Iris pigment epithelial cell (primary cell): ENCODE data around the gene DDX6.
A peak's percentile ranks its signal among the peaks of the same experiment; 100 is the strongest.
"Not testable (repeated sequence)": the region's sequence is repeated elsewhere in the genome, so short reads cannot be mapped to it uniquely, and the experiment has no call there.

Experiments
- DNase-seq: peaks from one replicate; pipeline ENCODE4 v3.0.0-alpha.2; 2011; ENCODE audit warnings: low read depth

DDX6 gene, protein sequence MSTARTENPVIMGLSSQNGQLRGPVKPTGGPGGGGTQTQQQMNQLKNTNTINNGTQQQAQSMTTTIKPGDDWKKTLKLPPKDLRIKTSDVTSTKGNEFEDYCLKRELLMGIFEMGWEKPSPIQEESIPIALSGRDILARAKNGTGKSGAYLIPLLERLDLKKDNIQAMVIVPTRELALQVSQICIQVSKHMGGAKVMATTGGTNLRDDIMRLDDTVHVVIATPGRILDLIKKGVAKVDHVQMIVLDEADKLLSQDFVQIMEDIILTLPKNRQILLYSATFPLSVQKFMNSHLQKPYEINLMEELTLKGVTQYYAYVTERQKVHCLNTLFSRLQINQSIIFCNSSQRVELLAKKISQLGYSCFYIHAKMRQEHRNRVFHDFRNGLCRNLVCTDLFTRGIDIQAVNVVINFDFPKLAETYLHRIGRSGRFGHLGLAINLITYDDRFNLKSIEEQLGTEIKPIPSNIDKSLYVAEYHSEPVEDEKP

GRCh38 chr11:118791111-118791960, at the start of gene DDX6:
Gene DDX6 (minus strand): TSS chr11:118791164. CDS start chr11:118786251, 4,913 bp downstream.
- peak; percentile 93 for DNase-seq

DNA sequence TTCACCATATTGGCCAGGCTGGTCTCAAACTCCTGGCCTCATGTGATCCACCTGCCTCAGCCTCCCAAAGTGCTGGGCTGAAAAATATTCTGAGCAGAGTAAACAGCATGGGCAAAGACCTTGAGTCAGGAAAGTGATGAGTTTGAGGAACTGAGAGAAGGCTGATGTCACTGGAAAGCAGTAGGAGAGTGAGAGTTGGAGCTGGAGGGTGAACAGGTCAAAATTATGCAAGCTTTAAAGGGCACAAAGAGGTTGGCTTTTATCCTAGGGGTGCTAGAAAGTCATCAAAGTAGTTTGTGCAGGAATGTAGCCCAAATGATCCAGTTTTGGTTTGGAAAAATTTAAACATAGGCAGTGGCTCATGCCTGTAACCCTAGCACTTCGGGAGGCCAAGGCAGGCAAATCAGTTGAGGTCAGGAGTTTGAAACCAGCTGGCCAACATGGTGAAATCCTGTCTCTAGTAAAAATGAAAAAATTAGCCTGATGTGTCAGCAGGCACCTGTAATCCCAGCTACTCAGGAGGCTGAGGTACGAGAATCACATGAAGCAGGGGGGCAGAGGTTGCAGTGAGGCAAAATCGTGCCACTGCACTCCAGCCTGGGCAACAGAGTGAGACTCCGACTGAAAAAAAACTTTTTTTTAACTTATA, 48.1 kb upstream of the DDX6 start:
- DNase-seq, result no peak

DNA sequence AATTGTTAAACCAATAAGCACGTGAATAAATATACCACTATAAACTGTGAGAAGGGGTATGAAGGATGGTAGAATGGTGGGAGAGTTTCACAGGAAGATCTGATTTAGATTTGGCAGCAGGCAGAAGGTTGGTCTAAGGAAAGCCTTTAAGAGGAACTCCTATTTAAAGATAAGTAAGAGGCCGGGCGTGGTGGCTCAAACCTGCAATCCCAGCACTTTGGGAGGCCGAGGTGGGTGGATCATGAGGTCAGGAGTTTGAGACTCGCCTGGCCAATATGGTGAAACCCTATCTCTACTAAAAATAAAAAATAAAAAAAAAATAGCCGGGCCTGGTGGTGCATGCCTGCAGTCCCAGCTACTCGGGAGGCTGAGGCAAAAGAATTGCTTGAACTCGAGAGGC, 46.9 kb upstream of the DDX6 start:
- no peak for DNase-seq

DNA sequence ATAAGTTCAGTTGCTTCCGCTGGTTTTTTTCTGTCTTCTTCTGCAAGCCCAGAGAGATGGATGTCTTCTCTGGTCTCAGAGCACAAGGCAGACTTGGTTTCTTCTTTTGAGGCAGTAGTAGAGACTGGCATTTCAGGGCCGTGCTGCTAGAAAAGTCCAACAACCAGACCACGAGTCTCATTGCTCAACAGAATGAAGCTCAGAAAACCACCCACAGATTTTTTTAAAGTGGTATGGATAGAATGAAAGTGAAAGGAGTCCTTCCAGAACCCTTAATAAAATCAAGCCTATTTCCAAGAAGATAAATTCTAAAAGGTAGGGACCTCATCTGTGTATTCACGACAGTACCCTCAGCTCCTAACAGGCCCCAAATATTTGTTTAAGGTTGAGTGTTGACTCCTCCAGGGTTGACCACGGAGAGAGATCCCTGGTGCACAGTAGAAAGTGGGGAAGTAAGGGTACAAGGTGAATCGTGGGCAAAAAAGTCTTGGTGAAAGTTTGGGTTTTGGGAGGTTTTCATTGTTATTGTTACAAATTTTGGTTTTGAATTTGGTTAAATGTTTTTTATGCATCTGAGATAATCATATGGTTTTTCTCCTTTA, 43.6 kb upstream of the DDX6 start:
- peak; percentile 66 for DNase-seq

GRCh38 chr11:118827118-118827517, 36.2 kb upstream of the DDX6 start:
- no peak for DNase-seq

GRCh38 chr11:118822936-118823510, 32.1 kb upstream of the DDX6 start:
- DNase-seq, result not testable (repeated sequence)

GRCh38 chr11:118820412-118821357, 29.7 kb upstream of the DDX6 start:
- DNase-seq, result no peak

DNA sequence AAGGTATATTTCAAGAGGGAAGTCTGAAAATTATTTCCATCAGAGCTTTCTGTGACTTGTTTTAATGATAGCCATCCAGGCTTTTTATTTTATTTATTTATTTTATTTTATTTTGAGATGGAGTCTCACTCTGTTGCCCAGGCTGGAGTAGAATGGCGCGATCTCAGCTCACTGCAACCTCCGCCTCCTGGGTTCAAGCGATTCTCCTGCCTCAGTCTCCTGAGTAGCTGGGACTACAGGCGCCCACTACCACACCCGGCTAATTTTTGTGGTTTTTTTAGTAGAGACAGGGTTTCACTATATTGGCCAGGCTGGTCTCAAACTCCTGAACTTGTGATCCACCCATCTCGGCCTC, 29.0 kb upstream of the DDX6 start:
- not testable (repeated sequence) for DNase-seq

DNA sequence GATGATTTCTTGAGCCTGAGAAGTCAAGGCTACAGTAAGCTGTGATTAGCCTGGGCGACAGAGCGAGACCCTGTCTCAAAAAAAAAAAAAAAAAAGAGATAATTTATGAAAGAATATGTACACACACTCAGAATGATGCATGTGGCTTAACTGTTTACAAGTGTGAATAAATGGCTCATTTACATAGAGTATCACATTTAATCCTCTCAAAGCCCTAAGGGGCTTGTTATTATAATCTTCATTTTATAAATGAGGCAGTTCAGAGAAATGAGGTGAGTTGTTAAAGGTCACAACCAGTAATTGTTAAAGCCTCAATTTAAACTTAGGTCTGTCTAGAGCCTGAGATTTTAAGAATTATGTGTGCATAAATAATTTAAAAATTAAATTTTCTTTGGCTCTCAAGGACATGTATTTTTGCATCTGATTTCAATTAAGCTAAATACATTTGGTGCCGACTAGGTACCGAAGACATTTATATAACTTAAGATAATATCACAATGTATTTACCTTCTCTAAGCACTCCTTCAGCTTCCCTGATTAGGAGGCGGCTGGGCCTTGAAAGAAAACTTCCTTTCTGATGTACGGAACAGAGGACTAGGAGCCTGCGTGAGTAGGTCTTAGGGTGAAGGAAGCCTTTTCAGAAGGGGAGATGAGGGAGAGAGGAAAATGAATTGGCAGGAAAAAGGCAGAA, 28.5 kb upstream of the DDX6 start:
- DNase-seq, result no peak

GRCh38 chr11:118818130-118818529, 27.2 kb upstream of the DDX6 start:
- no peak for DNase-seq

DNA sequence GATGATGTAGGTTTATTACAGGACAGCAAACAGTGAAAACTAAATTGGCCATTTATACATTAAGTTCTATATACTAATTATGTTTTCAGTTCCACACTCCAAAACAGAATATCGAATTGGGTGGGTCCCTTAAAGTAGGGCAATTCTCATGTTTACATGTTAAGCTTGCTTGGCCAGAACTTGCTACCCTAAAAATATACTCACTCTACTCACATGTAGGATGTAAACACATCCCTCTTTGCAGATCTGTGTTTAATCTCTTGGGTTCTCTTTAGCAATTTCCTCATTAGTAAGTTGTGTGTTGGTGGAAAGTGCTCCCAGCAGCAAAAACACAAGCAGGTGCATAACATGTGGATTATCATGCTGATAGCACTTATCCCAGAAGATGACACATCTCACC, 22.6 kb upstream of the DDX6 start:
- DNase-seq, result no peak

- DNase-seq, result no peak
Observed at GRCh38 chr11:118812485-118812884, 21.5 kb upstream of the DDX6 start.

- no peak for DNase-seq
Observed at GRCh38 chr11:118807800-118808778, 17.1 kb upstream of the DDX6 start.

- no peak for DNase-seq
Observed at GRCh38 chr11:118806400-118806799, 15.4 kb upstream of the DDX6 start.

DNA sequence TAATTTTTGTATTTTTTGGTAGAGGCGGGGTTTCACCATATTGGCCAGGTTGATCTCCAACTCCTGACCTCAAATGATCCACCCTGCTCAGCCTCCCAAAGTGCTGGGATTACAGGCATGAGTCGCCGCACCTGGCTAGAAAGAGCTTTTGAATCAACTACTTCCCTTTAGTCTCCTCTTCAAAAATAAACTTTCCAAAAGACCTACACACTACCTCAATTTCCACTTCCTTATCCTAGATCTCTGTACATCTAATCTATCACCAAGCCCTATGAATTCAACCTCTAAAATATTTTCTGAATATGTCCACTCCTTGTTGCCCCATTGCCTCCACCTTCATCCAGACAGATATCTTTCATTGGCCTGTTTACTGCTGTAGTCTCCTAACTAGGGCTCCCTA, 13.1 kb upstream of the DDX6 start:
- no peak for DNase-seq

- DNase-seq, result no peak
Observed at GRCh38 chr11:118799372-118799771, 8.4 kb upstream of the DDX6 start.

DNA sequence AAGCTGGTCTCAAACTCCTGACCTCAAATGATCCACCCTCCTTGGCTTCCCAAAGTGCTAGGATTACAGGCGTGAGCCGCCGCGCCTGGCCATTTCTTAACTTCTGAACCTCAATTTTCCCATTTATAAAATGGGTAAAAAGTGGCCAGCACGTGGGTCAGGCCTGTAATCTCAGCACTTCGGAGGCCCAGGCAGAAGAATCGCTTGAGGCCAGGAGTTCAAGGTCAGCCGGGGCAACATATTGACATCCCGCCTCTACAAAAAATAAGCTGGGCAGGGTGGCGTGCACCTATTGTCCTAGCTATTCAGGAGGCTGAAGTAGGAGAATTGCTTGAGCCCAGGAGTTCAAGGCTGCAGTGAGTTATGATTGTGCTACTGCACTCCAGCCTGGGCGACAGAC, 6.5 kb upstream of the DDX6 start:
- no peak for DNase-seq

DNA sequence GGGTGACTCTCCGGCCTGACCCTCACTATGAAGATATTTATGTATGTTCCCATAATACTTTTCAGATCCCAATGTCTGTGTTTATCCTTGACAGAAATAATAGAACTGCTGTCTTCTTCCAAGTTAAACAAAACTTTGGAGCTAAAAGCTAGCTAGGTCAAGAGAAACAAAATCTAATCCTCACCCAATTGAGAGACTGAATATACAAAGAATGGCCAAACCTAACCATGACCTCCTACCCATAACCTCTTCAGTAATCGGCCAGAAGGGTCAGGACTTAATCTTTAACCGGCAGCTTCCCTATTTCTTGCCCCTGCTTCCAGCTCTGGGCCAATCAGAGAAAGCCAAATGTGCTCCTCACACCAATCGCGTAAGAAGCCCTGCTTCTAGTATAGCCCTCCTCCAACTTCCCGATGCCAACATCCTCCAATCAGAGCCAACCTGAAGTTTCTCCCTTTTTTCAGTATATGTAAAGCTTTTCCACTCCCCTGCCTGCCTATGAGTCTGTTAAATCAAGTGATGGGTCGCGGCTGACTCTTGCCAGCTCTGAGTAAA, 1.7 kb upstream of the DDX6 start:
- DNase-seq, result peak; percentile 96
